Mucosa of gallbladder (tissue), 1 donor: ENCODE data around the gene MICB. TPM values are rescaled to one million over a fixed set of nuclear protein-coding genes. Genes with fewer than 3 reads are reported as not detected.
"Not testable (repeated sequence)": the region's sequence is repeated elsewhere in the genome, so short reads cannot be mapped to it uniquely, and the experiment has no call there.

Experiments used
- DNase-seq: peaks from one replicate; pipeline ENCODE4 v3.0.0-alpha.2; 2020; ENCODE audit warnings: low spot score
- total RNA-seq: library from RNA; stranded (reverse); gene quantifications from one replicate; pipeline ENCODE4 v1.2.1, GENCODE V29; 2021
- donor health status: DM: no; HTN: no; CAD: no.

Gene MICB
- total RNA-seq, 1 donor from 2014 or later: 2.7 TPM

DNA sequence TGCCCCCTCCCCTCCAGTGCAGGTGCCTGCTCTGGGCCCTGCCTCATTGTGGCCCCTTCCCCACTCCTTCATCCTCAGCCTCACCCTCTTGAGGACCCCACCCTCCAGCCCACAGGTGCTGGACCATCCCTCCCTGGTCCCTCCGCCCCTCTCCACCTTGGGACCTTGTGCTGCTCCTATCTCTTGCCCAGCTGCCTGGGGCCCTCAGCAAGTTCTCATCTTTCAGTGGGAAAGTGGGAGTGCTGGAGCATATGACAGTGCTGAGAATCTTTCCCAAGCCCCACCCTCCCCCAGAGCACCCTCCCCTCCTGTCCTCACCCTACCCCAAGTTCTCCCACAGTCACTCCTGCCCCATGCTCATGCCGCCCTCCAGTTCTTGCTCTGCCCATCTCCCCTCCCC is 1.7 kb downstream of the MICB start:
- DNase-seq: not testable (repeated sequence)

DNA sequence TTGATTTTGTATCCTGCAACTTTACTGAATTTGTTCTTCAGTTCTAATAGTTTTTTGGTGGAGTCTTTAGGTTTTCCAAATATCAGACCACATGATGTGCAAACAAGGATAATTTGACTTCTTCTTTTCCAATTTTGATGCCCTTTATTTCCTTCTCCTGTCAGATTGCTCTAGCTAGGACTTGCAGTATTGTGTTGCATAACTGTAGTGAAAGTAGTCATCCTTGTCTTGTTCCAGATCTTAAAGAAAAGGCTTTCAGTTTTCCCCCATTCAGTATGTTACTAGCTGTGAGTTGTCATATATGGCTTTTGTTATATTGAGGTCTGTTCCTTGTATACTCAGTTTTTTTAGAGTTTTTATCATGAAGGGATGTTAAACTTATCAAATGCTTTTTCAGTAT is 4.6 kb downstream of the MICB start:
- DNase-seq: no peak

DNA sequence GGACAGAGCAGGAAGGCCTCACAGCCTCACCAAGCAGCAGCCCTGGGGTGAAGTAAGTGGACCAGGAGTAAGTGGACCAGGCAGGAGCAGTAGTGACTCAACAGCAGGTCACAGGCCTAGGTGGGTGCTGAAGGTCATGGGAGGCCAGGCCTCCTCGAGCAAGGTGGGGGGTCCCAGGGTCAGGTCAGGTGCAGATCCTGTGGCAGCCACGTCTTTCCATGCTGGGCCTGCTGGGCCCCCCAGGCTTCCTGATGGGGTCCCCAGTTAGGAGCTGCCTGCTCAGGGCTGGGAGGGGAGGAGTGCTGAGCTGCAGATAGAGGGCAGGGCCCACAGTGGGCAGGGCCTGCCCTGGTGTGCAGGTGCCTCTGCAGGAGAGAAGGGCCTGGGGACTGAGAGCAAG is 11.1 kb downstream of the MICB start:
- DNase-seq: not testable (repeated sequence)

DNA sequence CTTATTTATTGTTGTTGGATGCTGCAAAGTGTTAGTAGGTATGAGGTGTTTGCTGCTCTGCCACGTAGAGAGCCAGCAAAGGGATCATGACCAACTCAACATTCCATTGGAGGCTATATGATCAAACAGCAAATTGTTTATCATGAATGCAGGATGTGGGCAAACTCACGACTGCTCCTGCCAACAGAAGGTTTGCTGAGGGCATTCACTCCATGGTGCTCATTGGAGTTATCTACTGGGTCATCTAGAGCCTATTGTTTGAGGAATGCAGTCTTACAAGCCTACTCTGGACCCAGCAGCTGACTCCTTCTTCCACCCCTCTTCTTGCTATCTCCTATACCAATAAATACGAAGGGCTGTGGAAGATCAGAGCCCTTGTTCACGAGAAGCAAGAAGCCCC is 12.1 kb downstream of the MICB start:
- no peak for DNase-seq

DNA sequence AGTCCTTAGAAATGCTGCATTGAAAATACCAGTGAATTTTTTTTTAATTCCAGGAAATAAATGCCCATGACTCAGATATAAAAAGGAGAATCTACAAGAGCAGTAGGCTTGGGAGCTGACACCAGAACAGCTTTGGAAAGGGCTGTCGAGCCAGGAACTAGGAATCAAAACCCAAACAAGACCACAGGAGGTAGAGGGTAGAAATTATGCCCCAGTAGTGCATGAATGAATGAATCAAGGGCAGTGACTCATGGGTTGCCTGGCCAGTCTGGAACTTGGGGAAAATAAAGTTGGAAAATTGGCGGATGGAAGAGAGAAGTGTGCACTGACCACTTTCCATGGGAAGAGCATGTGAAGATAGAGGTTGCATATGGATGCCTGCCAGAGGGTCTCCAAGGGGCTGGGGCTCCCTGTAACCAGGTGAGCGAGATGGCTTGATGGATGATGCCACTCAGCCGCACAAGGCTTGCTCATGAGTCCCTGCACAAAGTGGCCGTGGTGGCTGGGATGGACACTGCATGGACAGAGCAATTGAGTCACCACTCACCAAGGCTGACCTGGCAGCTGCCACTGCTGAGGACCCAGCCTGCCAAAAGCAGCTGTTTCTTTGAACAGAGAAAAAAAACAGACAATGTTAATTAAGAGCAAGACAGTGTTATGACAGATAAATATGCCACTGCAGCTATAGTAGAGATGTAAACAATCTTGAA is 15.7 kb downstream of the MICB start:
- no peak for DNase-seq

DNA sequence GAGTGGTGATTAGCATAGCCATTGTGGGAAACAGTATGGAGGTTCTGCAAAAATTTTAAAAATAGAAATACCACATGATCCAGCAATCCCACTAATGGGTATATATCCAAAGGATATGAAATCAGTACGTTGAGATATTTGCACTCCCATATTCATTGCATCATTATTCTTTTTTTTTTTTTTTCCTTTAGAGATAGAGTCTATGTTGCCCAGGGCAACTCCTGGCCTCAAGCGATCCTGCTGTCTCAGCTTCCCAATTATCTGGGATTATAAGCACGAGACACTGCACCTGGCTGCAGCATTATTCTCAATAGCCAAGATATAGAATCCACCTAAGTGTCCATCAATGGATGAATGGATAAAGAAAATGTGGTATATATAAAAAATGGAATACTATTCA is 23.9 kb downstream of the MICB start:
- DNase-seq: no peak

DNA sequence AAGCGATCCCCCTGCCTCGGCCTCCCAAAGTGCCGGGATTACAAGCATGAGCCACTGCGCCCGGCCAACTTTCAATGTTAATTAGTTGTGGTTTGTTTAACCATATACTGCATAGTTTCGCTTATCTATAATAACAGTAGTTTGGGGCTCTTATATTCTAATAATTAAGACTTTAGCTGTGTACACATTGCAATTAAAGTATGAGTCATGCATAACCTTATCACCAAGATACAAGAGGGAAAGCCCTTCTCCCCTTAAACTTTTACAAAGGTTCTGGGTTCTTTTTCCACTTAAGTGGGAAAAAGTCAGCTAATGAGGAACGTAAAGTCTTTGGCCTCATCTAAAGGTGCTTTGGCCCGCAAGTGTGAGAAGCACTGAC is 27.6 kb downstream of the MICB start:
- DNase-seq: no peak

DNA sequence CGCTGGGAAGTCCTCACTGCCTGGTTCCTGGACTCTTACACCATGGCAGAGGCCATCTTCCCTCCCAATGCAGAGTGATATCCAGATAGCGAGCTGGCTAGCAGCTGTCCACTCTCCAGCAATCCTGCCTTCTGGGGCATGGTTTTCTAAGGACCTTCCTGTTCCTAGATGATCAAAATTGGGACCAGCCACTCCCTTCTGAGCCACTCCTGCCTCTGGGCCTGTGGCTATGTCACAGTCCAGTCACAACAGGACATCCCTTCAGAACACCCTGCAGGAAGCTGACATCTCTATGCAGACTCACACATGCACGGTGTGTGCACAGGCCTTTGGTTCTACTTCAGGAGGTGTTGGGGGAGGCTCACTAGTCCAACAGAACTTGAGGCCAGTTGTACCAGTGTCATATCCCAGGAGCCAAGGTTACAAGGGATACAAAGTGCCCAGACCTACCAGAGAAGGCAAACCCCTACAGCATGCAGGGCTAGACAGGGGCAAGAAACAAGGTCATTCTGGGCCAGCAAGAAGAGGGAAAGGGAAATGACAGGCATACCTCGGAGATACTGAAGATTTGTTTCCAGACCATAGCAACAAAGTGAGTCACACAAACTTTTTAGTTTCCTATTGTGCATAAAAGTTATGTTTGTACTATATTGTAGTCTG is 28.1 kb downstream of the MICB start:
- DNase-seq: no peak

DNA sequence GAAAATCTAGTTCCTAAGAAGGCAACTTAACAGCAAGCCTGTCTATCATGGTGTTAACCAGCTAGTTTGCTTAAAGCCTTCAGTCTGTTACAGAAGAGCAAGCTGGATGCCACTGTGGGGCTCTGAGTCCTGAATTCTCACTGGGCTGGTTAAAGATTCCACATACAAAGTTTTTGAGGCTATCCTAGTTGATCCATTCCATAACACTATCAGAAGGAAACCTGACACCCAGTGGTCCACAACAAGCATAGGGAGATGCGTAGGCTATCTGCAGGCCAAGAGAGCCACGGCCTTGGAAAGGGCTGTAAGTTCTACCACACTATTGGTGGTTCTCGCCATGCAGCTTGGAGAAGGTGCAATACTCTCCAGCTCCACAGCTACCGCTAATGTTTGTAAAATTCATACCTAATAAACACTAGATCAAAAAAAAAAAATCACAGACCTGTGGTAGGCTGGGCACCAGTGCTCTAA is 30.4 kb downstream of the MICB start:
- DNase-seq: no peak

DNA sequence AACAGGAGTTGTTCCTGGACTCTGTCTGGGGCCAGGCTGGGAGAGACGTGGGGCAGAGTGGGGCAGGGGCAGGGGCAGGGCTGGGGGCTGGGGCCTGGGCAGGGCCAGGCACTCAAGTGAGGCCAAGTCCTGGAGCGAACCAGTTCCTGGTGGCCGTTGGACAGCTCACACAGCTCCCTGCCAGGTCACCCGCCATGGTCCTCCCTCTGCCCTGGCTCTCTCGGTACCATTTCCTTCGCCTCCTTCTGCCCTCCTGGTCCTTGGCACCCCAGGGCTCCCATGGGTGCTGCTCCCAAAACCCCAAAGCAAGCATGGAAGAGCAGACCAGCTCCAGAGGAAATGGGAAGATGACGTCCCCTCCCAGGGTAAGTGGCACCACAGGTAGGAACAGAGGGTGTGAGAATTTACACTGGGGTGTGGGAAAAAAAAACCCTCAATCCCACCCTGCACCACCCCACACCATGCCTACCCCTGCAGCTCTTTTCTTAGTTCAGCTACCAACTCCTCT is 30.9 kb downstream of the MICB start, which contains the start of gene MCCD1:
TSS of gene MCCD1 (plus strand) at position 142 of the 508 bp plus-strand sequence. CDS start at position 195, 53 bp downstream.
- DNase-seq: no peak

DNA sequence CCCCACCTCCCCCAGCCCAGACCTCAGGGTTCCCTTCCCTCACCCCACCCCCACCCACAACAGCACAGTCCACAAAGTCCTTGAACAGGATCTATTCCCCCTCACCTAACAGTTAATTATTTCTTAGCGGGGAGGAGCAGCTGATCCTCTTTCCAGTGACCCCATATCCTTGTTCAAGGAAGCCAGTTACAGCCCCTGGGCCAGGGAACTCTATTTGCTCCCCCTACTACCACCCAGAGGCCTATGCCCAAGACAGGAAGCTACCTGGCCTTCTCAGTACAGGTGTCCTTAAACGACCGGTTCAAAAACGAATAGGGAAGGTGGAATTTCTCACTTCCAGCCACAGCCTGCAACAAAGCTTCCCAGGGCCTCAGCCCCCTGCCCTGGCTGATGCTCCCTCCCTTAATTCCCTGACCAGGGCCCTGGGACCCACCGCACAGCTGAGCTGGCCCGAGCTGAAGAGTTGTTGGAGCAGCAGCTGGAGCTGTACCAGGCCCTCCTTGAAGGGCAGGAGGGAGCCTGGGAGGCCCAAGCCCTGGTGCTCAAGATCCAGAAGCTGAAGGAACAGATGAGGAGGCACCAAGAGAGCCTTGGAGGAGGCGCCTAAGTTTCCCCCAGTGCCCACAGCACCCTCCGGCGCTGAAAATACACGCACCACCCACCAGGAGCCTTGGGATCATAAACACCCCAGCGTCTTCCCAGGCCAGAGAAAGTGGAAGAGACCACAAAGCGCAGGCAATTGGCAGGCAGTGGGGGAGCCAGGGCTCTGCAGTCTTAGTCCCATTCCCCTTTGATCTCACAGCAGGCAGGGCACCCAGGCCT is 31.6 kb downstream of the MICB start:
- no peak for DNase-seq

DNA sequence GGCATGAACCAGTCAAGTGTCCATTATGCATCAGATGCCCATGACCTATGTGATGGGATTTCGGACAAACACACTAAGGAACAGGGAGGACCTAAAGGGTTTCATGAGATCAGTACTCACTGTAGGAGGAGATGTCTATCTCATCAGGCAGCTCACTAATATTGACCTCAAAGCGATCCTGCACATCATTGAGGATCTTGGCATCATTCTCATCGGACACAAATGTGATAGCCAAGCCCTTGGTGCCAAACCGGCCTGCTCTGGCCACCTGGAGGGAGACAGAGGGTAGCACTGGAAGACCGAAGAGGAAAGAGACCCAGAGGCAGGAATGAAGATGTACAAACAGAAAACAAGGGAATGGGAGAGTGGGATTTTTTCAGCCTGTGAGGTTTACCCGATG is 32.7 kb downstream of the MICB start:
- no peak for DNase-seq

DNA sequence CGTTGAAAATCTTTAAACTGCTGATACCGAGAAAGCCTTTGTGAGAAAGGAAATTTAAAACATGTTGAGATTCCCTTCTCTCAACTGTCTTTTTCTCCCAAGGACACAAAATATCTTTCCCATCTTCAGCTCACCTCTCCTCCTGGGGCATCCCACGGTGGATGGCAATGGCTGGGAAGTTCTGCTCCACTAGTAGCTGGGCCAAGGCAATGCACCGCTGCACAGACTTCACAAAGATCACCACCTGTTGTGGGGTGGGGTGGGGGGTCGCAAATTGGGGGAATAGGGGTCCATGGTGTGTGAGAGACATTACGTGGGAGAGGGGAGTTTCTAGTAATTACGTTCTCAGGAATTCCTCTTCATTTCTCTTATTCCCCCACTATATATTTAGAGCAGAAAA is 33.2 kb downstream of the MICB start:
- DNase-seq: no peak

DNA sequence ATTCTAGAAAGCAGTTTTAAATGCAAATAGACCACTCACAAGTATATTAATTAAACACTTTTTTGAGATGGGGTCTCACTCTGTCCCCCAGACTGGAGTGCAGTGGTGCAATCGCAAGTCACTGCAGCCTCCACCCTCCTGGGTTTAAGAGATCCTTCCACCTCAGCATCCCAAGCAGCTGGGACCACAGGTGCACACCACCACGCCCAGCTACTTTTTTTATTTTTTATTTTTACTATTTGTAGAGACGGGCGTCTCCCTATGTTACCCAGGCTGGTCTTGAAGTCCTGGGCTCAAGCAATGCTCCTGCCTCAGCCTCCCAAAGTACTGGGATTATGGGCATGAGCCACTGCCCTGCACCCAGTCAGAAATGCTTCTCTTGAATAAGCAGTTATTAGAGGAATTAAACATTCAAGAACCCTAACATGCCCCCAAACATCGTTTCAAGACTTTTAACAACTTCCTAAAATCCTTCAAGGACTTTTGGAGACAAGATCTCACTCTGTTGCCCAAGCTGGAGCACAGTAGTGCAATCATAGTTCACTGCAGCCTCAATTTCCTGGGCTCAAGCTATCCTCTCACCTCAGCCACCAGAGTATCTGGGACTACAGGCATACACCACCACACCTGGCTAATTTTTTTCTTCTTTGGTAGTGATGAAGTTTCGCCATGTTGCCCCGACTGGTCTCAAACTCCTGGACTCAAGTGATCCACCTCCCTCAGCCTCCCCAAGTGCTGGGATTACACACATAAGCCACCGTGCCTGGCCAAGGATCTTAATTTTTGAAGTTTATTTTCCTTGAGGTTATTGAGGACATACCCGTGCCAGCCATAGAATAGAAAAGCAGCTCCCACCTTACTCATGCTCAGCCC is 34.1 kb downstream of the MICB start:
- no peak for DNase-seq

DNA sequence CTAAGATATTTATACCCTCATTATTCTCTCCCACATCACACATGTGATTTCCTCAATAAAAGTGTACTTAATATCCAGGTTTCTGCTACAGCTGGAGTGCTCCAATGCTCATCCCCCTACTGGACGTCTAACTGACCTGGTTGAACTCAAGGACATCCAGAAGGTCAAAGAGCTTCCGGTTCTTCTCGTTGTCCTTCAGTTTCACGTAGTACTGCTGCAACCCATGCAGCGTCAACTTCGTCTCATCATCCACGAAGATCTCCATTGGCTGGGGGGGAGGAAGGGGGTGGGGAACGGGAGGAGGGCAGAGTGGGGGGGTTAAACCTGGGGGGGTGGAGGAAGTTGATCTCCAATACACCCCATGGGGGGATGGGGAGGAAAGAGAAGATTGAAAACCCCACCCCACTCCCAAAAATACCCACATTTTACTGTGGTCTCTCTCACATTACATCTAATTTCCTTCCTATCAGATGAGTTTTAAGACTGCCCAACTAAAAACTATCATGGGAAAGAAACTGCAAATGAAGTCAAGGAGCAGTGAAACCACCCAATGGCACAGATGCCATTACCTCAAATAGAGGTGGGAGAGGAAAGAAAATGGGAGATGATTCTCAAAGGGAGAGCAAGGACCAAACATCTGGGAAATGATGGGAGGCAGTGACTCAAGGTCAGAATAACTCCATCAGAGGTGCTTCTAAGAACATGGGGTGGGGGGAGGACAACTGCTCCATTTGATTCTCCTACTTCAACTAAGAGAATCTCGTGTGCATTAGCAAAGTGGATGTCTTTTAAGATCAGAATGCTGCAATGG is 34.9 kb downstream of the MICB start:
- no peak for DNase-seq

DNA sequence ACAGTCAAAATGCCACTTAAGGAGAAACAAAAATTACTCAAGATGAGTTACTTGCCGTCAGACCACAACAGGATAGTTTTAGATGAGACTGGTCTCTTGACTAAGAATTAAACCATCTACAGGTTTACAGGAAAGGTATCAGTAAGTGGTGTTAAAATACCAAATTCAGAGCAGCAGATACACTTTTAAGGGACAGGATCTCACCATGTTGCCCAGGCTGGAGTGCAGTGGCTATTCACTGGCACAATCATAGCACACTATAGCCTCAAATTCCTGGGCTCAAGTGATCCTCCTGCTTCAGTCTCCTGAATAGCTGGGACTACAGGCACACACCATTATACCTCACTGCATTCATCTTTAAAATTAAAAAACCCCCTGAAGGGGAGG is 35.5 kb downstream of the MICB start:
- DNase-seq: no peak

DNA sequence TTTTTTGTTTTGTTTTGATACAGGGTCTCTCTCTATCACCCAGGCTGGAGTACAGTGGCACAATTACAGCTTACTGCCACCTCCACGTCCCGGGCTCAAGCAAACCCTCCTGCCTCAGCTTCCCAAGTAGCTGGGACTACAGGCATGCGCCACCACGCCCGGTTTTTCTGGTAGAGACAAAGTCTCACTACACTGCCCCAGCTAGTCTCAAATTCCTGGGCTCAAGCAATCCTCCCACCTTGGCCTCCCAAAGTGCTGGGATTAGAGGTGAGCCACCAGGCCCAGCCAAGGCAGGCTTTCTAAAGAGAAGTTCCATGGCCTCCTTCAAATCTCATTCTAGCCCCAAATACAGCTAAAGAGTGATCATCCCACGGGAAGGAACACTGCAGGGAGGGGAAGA is 36.1 kb downstream of the MICB start:
- DNase-seq: no peak

DNA sequence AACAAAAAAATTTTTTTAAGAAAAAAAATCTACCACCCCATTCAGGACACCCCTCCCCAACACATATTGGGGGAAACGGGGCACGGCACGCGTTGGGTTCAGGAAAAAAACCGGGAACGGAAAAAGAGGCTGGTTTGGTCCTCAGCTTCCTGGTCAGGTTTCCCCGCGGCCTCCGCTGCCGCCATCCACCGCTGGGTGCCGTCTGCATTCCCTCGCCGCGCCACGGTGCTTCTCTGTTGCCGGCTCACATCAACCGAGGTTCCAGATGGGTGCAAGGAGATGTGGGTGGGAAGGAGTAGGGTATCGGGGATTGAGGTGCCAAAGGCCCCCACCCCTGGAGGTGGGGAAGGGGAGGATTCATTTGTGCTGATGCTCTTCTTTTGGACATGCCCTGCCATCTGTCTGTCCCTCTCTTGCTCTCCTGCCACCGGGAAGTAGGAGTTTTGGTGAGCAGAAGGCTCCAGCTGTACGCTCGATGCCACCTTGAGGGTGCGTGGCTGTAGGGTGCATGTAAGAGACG is 36.6 kb downstream of the MICB start:
- DNase-seq: no peak

DNA sequence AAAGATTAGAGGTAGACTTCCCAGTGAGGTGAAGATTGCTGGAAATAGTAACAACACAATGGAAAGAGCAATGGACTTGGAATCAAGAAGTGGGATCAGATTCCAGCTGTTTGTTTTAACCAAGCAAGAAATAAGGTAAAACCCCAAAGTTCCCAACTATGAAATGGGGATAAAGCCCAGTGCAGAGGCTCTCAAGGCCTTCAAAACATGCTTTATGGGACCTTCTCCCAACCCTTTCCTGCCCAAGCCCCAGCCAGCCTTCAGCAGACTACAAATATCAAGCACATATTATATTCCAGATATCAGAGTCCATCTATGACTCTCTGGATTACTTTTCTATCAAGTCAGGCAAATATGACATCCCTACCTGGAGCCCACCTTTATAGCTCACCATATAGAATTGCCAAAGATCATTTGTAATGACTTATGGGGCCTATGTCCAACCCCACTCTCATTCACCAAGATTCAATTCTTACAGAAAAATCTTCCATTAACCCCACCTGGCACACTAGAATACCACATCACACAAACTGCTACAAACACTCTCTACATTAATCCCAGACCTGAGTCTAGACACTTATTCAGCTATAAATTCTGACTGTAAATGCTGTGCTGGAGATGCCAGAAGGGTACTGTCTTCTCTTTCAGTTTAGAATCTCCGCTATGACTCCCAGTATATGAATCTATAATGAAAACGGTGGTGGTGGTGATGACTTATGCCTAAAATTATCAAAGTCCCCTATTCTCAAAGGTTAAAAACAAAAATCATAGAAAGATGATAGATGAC is 37.8 kb downstream of the MICB start:
- no peak for DNase-seq
